Calu3 (cell line): ENCODE data around the gene KMT2E. TPM values are rescaled to one million over a fixed set of nuclear protein-coding genes. Genes with fewer than 3 reads are reported as not detected.

Experiments used
- BruUV-seq: library from RNA; stranded (reverse); fragments of 400-500 nt; replicated peaks from 2 replicates; lab custom pipeline; 2021; lab: Mats Ljungman, UMichigan
- CTCF ChIA-PET: fragments of 300-600 bp; sonication (Branson Sonifier 250); formaldehyde crosslinking; loops from one replicate; lab custom pipeline; 2022; ENCODE audit warnings: antibody characterized with exemption; lab: Charles Lee
- DNase-seq: peaks from one replicate; pipeline ENCODE4 v3.0.0; 2022
- H3K27ac Mint-ChIP-seq: one replicate; pipeline ENCODE4 v1.8.0; 2022; ENCODE audit warnings: mixed read lengths; ENCODE audit not compliant: unreplicated experiment
- H3K27me3 Mint-ChIP-seq: one replicate; pipeline ENCODE4 v1.8.0; 2022; ENCODE audit warnings: mixed read lengths; ENCODE audit not compliant: unreplicated experiment
- H3K36me3 Mint-ChIP-seq: one replicate; pipeline ENCODE4 v1.8.0; 2022; ENCODE audit warnings: mild to moderate bottlenecking, moderate library complexity, mixed read lengths; ENCODE audit not compliant: insufficient read depth, unreplicated experiment
- H3K4me1 Mint-ChIP-seq: one replicate; pipeline ENCODE4 v1.8.0; 2022; ENCODE audit warnings: mild to moderate bottlenecking, low read depth, mixed read lengths; ENCODE audit not compliant: unreplicated experiment
- H3K4me3 Mint-ChIP-seq: one replicate; pipeline ENCODE4 v1.8.0; 2022; ENCODE audit warnings: mild to moderate bottlenecking, low read depth, moderate library complexity, mixed read lengths; ENCODE audit not compliant: unreplicated experiment
- H3K9me3 Mint-ChIP-seq: one replicate; pipeline ENCODE4 v1.8.0; 2022; ENCODE audit warnings: low read depth, mixed read lengths; ENCODE audit not compliant: unreplicated experiment
- CTCF ChIP-seq: fragments of 200-600 bp; IDR thresholded peaks from one replicate; pipeline ENCODE4 v1.8.0; 2022; ENCODE audit warnings: antibody characterized with exemption; ENCODE audit not compliant: unreplicated experiment
- intact Hi-C: fragments of 100-400 bp; cut with micrococcal nuclease; formaldehyde crosslinking; loops from one replicate; pipeline ENCODE4 v1.10.0; 2022; ENCODE audit not compliant: unreplicated experiment
- total RNA-seq: library from RNA; stranded (reverse); gene quantifications from 2 replicates; pipeline ENCODE4 v1.2.3, GENCODE V29; 2022

Gene KMT2E
- total RNA-seq, 1 experiment from 2014 or later: 39.1 TPM

DNA sequence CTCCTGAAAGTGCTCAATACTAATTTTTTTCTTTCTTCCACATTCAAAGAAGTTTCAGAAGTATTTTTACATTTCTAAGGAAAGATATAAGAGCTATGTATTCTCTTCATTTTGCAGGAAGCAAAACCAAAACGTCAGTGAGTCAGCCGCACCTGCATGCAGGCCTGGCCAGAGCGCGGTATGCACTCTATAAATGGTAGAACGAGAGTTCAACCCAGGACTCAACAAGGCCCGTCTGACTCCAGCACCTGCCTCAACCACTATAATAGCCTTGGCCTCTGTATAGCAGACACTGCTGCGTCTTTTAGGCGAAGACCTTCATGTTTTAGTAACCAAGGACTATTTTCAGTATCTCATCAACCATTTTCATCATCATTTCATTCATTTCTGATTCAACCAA, 113.2 kb downstream of the KMT2E start:
- H3K4me1 Mint-ChIP-seq: no peaks in the 10 kb centered on the region
- H3K27ac Mint-ChIP-seq: no peak overlapping the region
- no peak for DNase-seq
- H3K36me3 Mint-ChIP-seq: no peaks in the 10 kb centered on the region
- no peaks in the 10 kb centered on the region for H3K9me3 Mint-ChIP-seq
- H3K27me3 Mint-ChIP-seq: no peaks in the 10 kb centered on the region
- H3K4me3 Mint-ChIP-seq: no peak overlapping the region
- CTCF ChIA-PET: no interaction called here
- intact Hi-C loops: no loop called here
- no peak for TF ChIP-seq CTCF
- no TSS peak for BruUV-seq

DNA sequence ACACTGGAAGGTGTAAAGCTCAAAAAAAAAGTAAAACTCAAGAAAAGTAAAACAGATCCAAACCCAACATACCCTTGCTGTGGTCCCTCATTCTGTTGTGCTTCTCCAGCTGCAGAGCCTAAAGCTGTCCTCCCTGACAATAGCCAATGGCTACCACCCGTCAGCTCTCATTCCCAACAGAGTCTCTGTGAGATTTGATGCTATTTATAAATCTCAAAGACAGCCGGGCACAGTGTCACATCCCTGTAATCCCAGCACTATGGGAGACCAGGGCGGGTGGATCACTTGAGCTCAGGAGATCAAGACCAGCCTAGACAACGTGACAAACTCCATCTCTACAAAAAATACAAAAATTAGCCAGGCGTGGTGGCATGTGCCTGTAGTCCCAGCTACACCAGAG, 116.0 kb downstream of the KMT2E start:
- H3K4me1 Mint-ChIP-seq: no peaks in the 10 kb centered on the region
- no peaks in the 10 kb centered on the region for H3K9me3 Mint-ChIP-seq
- BruUV-seq: no TSS peak
- intact Hi-C loops: no loop called here
- H3K27me3 Mint-ChIP-seq: no peaks in the 10 kb centered on the region
- no peak overlapping the region for H3K4me3 Mint-ChIP-seq
- no peaks in the 10 kb centered on the region for H3K36me3 Mint-ChIP-seq
- H3K27ac Mint-ChIP-seq: no peak overlapping the region
- CTCF ChIA-PET: no interaction called here
- DNase-seq: no peak
- no peak for TF ChIP-seq CTCF

GRCh38 chr7:105130580-105130979, 116.6 kb downstream of the KMT2E start:
- CTCF ChIA-PET: interaction anchor here (0.7 kb wide), 1 partner anchor 11 kb away, joined by 3 read pairs; no protein-coding TSS in a partner anchor
- H3K4me3 Mint-ChIP-seq: no peak overlapping the region
- TF ChIP-seq CTCF: no peak
- intact Hi-C loops: no loop called here
- no peaks in the 10 kb centered on the region for H3K36me3 Mint-ChIP-seq
- H3K27ac Mint-ChIP-seq: no peak overlapping the region
- no peak for DNase-seq
- no TSS peak for BruUV-seq
- H3K4me1 Mint-ChIP-seq: no peaks in the 10 kb centered on the region
- no peaks in the 10 kb centered on the region for H3K9me3 Mint-ChIP-seq
- H3K27me3 Mint-ChIP-seq: no peaks in the 10 kb centered on the region

- Mint-ChIP-seq H3K27me3 (no peaks in the 10 kb centered on the region), H3K4me3 (no peak overlapping the region), H3K4me1 (no peaks in the 10 kb centered on the region), H3K27ac (no peak overlapping the region), H3K36me3 (no peaks in the 10 kb centered on the region), H3K9me3 (no peaks in the 10 kb centered on the region)
- CTCF ChIA-PET: interaction anchor here (0.7 kb wide), 1 partner anchor 11 kb away, joined by 3 read pairs; no protein-coding TSS in a partner anchor
- intact Hi-C loops: no loop called here
- no peak for TF ChIP-seq CTCF
- DNase-seq: no peak
- no TSS peak for BruUV-seq
Observed at GRCh38 chr7:105131033-105131656, 117.1 kb downstream of the KMT2E start.
